Left cardiac atrium (tissue), 4 donors: Measurements from ENCODE around the gene TDRD10. TPM values are rescaled to one million over a fixed set of nuclear protein-coding genes. Genes with fewer than 3 reads are reported as not detected.

Experiments
- ATAC-seq, 2 donors: fragments of 200-7000 bp; cut with Tn5 transposase; one replicate each; pipeline ENCODE4 v1.9.1; 2020; ENCODE audit warnings: mild to moderate bottlenecking in 2 of 2, moderate library complexity in 2 of 2
- DNase-seq: peaks from one replicate; pipeline ENCODE4 v3.0.0-alpha.2; 2020
- intact Hi-C, 2 donors: fragments of 100-400 bp; cut with DNase I; formaldehyde crosslinking; loops; one replicate each; pipeline versions ENCODE4 v1.14.1 to v1.15.1; 2022 to 2023
- total RNA-seq, 2 donors: library from RNA; stranded (reverse); fragmentation: NEBNext Ultra II Directional; extraction: Animal tissue kit (Norgen Biotek cat#: 25700); gene quantifications; one replicate each; pipeline ENCODE4 v1.2.1, GENCODE V29; 2021
- donor health status: DM: no; HTN: yes; CAD: no.
- donor health status: DM: no; HTN: yes; CAD: no; lungs with severe emphysema.
- donor health status: DM: yes; HTN: yes; CAD: no.
- donor health status: Dilated cardiomyopathy.

Gene TDRD10
- total RNA-seq, 2 donors from 2014 or later = 3.4 to 3.6 TPM

GRCh38 chr1:154567386-154568156, 65.6 kb downstream of the TDRD10 start, which contains the start of gene CHRNB2:
Gene CHRNB2, plus strand, starts transcription at chr1:154567778. Its CDS starts 267 bp downstream, at chr1:154568045.
- intact Hi-C loops = loop anchor here (10.0 kb wide), 2 partner anchors 187 to 197 kb away; no protein-coding TSS in a partner anchor
- ATAC-seq (peak; percentile 97 to 99), DNase-seq (peak; percentile 73)

GRCh38 chr1:154568157-154568815, 66.3 kb downstream of the TDRD10 start:
- DNase-seq = no peak
- ATAC-seq = peak in 1 of 2 donors; percentile 6
- intact Hi-C loops = loop anchor here (10.0 kb wide), 2 partner anchors 187 to 197 kb away; no protein-coding TSS in a partner anchor

GRCh38 chr1:154571244-154571963, 69.4 kb downstream of the TDRD10 start:
- intact Hi-C loops = loop anchor here in 1 of 2 donors (10.0 kb wide), 1 partner anchor 313 kb away; no protein-coding TSS in a partner anchor
- DNase-seq (no peak), ATAC-seq (no peak)

GRCh38 chr1:154571964-154572288, 69.9 kb downstream of the TDRD10 start:
- intact Hi-C loops = loop anchor here in 1 of 2 donors (10.0 kb wide), 1 partner anchor 313 kb away; no protein-coding TSS in a partner anchor
- DNase-seq (no peak), ATAC-seq (no peak)

- ATAC-seq (no peak), DNase-seq (no peak)
- intact Hi-C loops = loop anchor here in 1 of 2 donors (10.0 kb wide), 1 partner anchor 312 kb away; no protein-coding TSS in a partner anchor
These were observed 70.6 kb downstream of the TDRD10 start for GRCh38 chr1:154572468-154573167.

- no peak for ATAC-seq
- intact Hi-C loops = loop anchor here in 1 of 2 donors (10.0 kb wide), 1 partner anchor 312 kb away; no protein-coding TSS in a partner anchor
- DNase-seq = no peak
These were observed 71.1 kb downstream of the TDRD10 start for GRCh38 chr1:154573168-154573510.

- intact Hi-C loops = loop anchor here in 1 of 2 donors (10.0 kb wide), 1 partner anchor 310 kb away; no protein-coding TSS in a partner anchor
- DNase-seq = no peak
- no peak for ATAC-seq
These were observed 72.7 kb downstream of the TDRD10 start for GRCh38 chr1:154574716-154575115.

- intact Hi-C loops = loop anchor here in 1 of 2 donors (10.0 kb wide), 1 partner anchor 309 kb away; no protein-coding TSS in a partner anchor
- ATAC-seq (no peak), DNase-seq (no peak)
These were observed 73.3 kb downstream of the TDRD10 start for GRCh38 chr1:154575147-154575927.

- intact Hi-C loops = loop anchor here in 1 of 2 donors (10.0 kb wide), 1 partner anchor 309 kb away; no protein-coding TSS in a partner anchor
- DNase-seq = no peak
- no peak for ATAC-seq
These were observed 74.0 kb downstream of the TDRD10 start for GRCh38 chr1:154575951-154576566.

GRCh38 chr1:154577346-154578057, 75.5 kb downstream of the TDRD10 start:
- intact Hi-C loops = loop anchor here in 1 of 2 donors (10.0 kb wide), 1 partner anchor 307 kb away; no protein-coding TSS in a partner anchor
- ATAC-seq (no peak), DNase-seq (no peak)

GRCh38 chr1:154578058-154578418, 76.0 kb downstream of the TDRD10 start:
- peak; percentile 44 for DNase-seq
- intact Hi-C loops = loop anchor here in 1 of 2 donors (10.0 kb wide), 1 partner anchor 307 kb away; no protein-coding TSS in a partner anchor
- peak; percentile 49 to 61 for ATAC-seq

GRCh38 chr1:154579374-154579773, 77.4 kb downstream of the TDRD10 start:
- ATAC-seq = no peak
- DNase-seq = no peak
- intact Hi-C loops = loop anchor here in 1 of 2 donors (10.0 kb wide), 1 partner anchor 305 kb away; no protein-coding TSS in a partner anchor

GRCh38 chr1:154581766-154582165, 79.7 kb downstream of the TDRD10 start:
- no peak for DNase-seq
- intact Hi-C loops = no loop called here

GRCh38 chr1:154582885-154583284, 80.9 kb downstream of the TDRD10 start:
- DNase-seq (no peak), ATAC-seq (no peak)
- intact Hi-C loops = no loop called here

More at GRCh38 chr1:154581766-154582165, 79.7 kb downstream of the TDRD10 start:
- ATAC-seq = no peak

GRCh38 chr1:154583773-154584172, 81.8 kb downstream of the TDRD10 start:
- peak; percentile 33 to 36 for ATAC-seq
- intact Hi-C loops = no loop called here
- DNase-seq = no peak

- DNase-seq (no peak), ATAC-seq (no peak)
- intact Hi-C loops = no loop called here
These were observed 82.4 kb downstream of the TDRD10 start for GRCh38 chr1:154584267-154584994.
